RWPE2 (cell line): Measurements from ENCODE around the gene PDE4D.

ENCODE experiments used
- ATAC-seq: fragments of 200-7000 bp; cut with Tn5 transposase; 3 replicates; pipeline ENCODE4 v1.9.1; 2021; ENCODE audit warnings: low read depth
- DNase-seq: peaks from one replicate; pipeline ENCODE4 v3.0.0-alpha.2; 2020; ENCODE audit warnings: low spot score
- H3K27ac ChIP-seq: fragments of 450-650 bp; 2 replicates; pipeline ENCODE4 v1.5.1; 2017; ENCODE audit warnings: mild to moderate bottlenecking; ENCODE audit not compliant: poor library complexity, severe bottlenecking
- H3K27me3 ChIP-seq: fragments of 250-450 bp; sonication (Bioruptor Pico); 2 replicates; pipeline ENCODE4 v1.5.1; 2021; ENCODE audit warnings: mild to moderate bottlenecking, moderate library complexity; ENCODE audit not compliant: insufficient read depth, poor library complexity, severe bottlenecking
- H3K36me3 ChIP-seq: fragments of 250-450 bp; sonication (Bioruptor Pico); 2 replicates; pipeline ENCODE4 v1.5.1; 2020; ENCODE audit warnings: low read depth, mild to moderate bottlenecking, moderate library complexity
- H3K4me1 ChIP-seq: fragments of 250-450 bp; sonication (Bioruptor Pico); 2 replicates; pipeline ENCODE4 v1.5.1; 2021; ENCODE audit warnings: mild to moderate bottlenecking, moderate library complexity; ENCODE audit not compliant: insufficient read depth, poor library complexity, severe bottlenecking
- H3K4me3 ChIP-seq: fragments of 250-450 bp; sonication (Bioruptor Pico); 2 replicates; pipeline ENCODE4 v1.5.1; 2021; ENCODE audit warnings: mild to moderate bottlenecking, moderate library complexity; ENCODE audit not compliant: severe bottlenecking
- H3K9me3 ChIP-seq: fragments of 250-450 bp; sonication (Bioruptor Pico); 2 replicates; pipeline ENCODE4 v1.5.1; 2021; ENCODE audit warnings: mild to moderate bottlenecking, moderate library complexity; ENCODE audit not compliant: severe bottlenecking
- CTCF ChIP-seq: fragments of 450-650 bp; IDR thresholded peaks from one replicate; pipeline ENCODE4 v1.5.1; 2017; ENCODE audit warnings: mild to moderate bottlenecking, moderate library complexity; ENCODE audit not compliant: poor library complexity, severe bottlenecking

The PDE4D gene

GRCh38 chr5:59137846-59138245 lies 755.7 kb downstream of the PDE4D start:
- Histone ChIP-seq H3K9me3 (no peaks in the 10 kb centered on the region), H3K27me3 (no peaks in the 10 kb centered on the region), H3K36me3 (no peaks in the 10 kb centered on the region), H3K27ac (no peak overlapping the region), H3K4me1 (no peaks in the 10 kb centered on the region), H3K4me3 (no peak overlapping the region)
- no peak for ATAC-seq
- TF ChIP-seq CTCF = no peak
- no peak for DNase-seq

GRCh38 chr5:59136549-59136948 lies 757.0 kb downstream of the PDE4D start:
- Histone ChIP-seq H3K36me3 (no peaks in the 10 kb centered on the region), H3K27ac (no peak overlapping the region), H3K4me1 (no peaks in the 10 kb centered on the region), H3K4me3 (no peak overlapping the region), H3K9me3 (no peaks in the 10 kb centered on the region), H3K27me3 (no peaks in the 10 kb centered on the region)
- no peak for TF ChIP-seq CTCF
- DNase-seq (no peak), ATAC-seq (no peak)

DNA sequence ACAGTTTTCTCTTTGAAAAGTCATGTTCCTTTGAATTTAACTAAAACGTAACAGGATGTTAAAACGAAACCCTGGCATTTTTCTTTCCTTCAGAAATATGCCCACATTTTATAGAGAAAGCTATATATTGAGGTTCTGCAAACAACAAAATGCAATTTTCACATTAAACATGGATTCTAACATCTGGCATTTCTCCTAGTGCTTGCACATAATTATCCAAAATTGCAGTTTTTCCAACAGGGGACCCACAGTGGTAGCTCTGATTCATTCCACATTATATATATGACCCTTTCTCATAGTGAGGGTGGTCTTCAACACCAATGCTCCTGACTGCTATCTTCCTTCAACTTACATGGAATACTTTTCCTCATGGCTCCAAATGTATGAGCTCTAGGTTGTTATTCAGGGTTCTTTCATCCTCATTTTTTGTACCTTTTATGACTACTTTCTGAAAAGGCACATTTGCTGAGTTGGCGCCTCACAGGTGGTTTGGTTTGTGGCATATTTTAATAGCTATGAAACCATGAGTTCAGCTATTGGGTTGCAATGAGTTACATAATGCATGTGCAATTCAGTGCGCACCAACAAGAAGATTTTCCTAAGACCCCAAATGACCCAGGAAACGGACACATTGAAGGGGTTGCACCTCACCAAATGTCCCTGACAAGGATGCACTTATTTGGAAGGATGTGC lies 758.9 kb downstream of the PDE4D start:
- no peaks in the 10 kb centered on the region for H3K36me3 ChIP-seq
- no peak overlapping the region for H3K27ac ChIP-seq
- no peaks in the 10 kb centered on the region for H3K4me1 ChIP-seq
- H3K9me3 ChIP-seq = no peaks in the 10 kb centered on the region
- ATAC-seq (no peak), DNase-seq (no peak)
- H3K27me3 ChIP-seq = no peaks in the 10 kb centered on the region
- TF ChIP-seq CTCF = no peak
- no peak overlapping the region for H3K4me3 ChIP-seq

GRCh38 chr5:59133764-59134261 lies 759.7 kb downstream of the PDE4D start:
- no peak overlapping the region for H3K4me3 ChIP-seq
- no peak for TF ChIP-seq CTCF
- no peaks in the 10 kb centered on the region for H3K9me3 ChIP-seq
- no peaks in the 10 kb centered on the region for H3K36me3 ChIP-seq
- no peaks in the 10 kb centered on the region for H3K27me3 ChIP-seq
- DNase-seq (no peak), ATAC-seq (peak; percentile 54; the same call in 1 of the 3 replicates)
- no peak overlapping the region for H3K27ac ChIP-seq
- H3K4me1 ChIP-seq = peaks cover 4% of the 10 kb centered on the region

- DNase-seq (no peak), ATAC-seq (no peak)
- no peak for TF ChIP-seq CTCF
- no peak overlapping the region for H3K27ac ChIP-seq
- no peaks in the 10 kb centered on the region for H3K36me3 ChIP-seq
- H3K9me3 ChIP-seq = no peaks in the 10 kb centered on the region
- no peaks in the 10 kb centered on the region for H3K27me3 ChIP-seq
- no peak overlapping the region for H3K4me3 ChIP-seq
- peaks cover 18% of the 10 kb centered on the region for H3K4me1 ChIP-seq
Observed at GRCh38 chr5:59132131-59132530, 761.4 kb downstream of the PDE4D start.
